RWPE2 (cell line): Measurements from ENCODE around the gene GCG.

ENCODE experiments used
- ATAC-seq: fragments of 200-7000 bp; cut with Tn5 transposase; 3 replicates; pipeline ENCODE4 v1.9.1; 2021; ENCODE audit warnings: low read depth
- DNase-seq: peaks from one replicate; pipeline ENCODE4 v3.0.0-alpha.2; 2020; ENCODE audit warnings: low spot score
- H3K27ac ChIP-seq: fragments of 450-650 bp; 2 replicates; pipeline ENCODE4 v1.5.1; 2017; ENCODE audit warnings: mild to moderate bottlenecking; ENCODE audit not compliant: poor library complexity, severe bottlenecking
- H3K27me3 ChIP-seq: fragments of 250-450 bp; sonication (Bioruptor Pico); 2 replicates; pipeline ENCODE4 v1.5.1; 2021; ENCODE audit warnings: mild to moderate bottlenecking, moderate library complexity; ENCODE audit not compliant: insufficient read depth, poor library complexity, severe bottlenecking
- H3K36me3 ChIP-seq: fragments of 250-450 bp; sonication (Bioruptor Pico); 2 replicates; pipeline ENCODE4 v1.5.1; 2020; ENCODE audit warnings: low read depth, mild to moderate bottlenecking, moderate library complexity
- H3K4me1 ChIP-seq: fragments of 250-450 bp; sonication (Bioruptor Pico); 2 replicates; pipeline ENCODE4 v1.5.1; 2021; ENCODE audit warnings: mild to moderate bottlenecking, moderate library complexity; ENCODE audit not compliant: insufficient read depth, poor library complexity, severe bottlenecking
- H3K4me3 ChIP-seq: fragments of 250-450 bp; sonication (Bioruptor Pico); 2 replicates; pipeline ENCODE4 v1.5.1; 2021; ENCODE audit warnings: mild to moderate bottlenecking, moderate library complexity; ENCODE audit not compliant: severe bottlenecking
- H3K9me3 ChIP-seq: fragments of 250-450 bp; sonication (Bioruptor Pico); 2 replicates; pipeline ENCODE4 v1.5.1; 2021; ENCODE audit warnings: mild to moderate bottlenecking, moderate library complexity; ENCODE audit not compliant: severe bottlenecking
- CTCF ChIP-seq: fragments of 450-650 bp; IDR thresholded peaks from one replicate; pipeline ENCODE4 v1.5.1; 2017; ENCODE audit warnings: mild to moderate bottlenecking, moderate library complexity; ENCODE audit not compliant: poor library complexity, severe bottlenecking

GCG gene

GRCh38 chr2:162159446-162159845 is 7.4 kb upstream of the GCG start:
- Histone ChIP-seq H3K27ac (no peak overlapping the region), H3K4me3 (no peak overlapping the region), H3K36me3 (no peaks in the 10 kb centered on the region), H3K27me3 (no peaks in the 10 kb centered on the region), H3K4me1 (no peaks in the 10 kb centered on the region), H3K9me3 (no peaks in the 10 kb centered on the region)
- DNase-seq (no peak), ATAC-seq (no peak)
- TF ChIP-seq CTCF = no peak

- TF ChIP-seq CTCF = no peak
- Histone ChIP-seq H3K9me3 (no peaks in the 10 kb centered on the region), H3K36me3 (no peaks in the 10 kb centered on the region), H3K4me1 (no peaks in the 10 kb centered on the region), H3K27me3 (no peaks in the 10 kb centered on the region), H3K4me3 (no peak overlapping the region), H3K27ac (no peak overlapping the region)
- no peak for ATAC-seq
- no peak for DNase-seq
Measured at GRCh38 chr2:162156149-162156548, 4.1 kb upstream of the GCG start.

GRCh38 chr2:162155093-162155492 is 3.0 kb upstream of the GCG start:
- ATAC-seq (no peak), DNase-seq (no peak)
- no peak overlapping the region for H3K4me3 ChIP-seq
- H3K9me3 ChIP-seq = no peaks in the 10 kb centered on the region
- TF ChIP-seq CTCF = peak; percentile 24
- no peaks in the 10 kb centered on the region for H3K27me3 ChIP-seq
- H3K36me3 ChIP-seq = no peaks in the 10 kb centered on the region
- H3K4me1 ChIP-seq = no peaks in the 10 kb centered on the region
- no peak overlapping the region for H3K27ac ChIP-seq

- Histone ChIP-seq H3K27ac (no peak overlapping the region), H3K27me3 (no peaks in the 10 kb centered on the region), H3K9me3 (no peaks in the 10 kb centered on the region), H3K4me3 (no peak overlapping the region), H3K36me3 (no peaks in the 10 kb centered on the region), H3K4me1 (no peaks in the 10 kb centered on the region)
- ATAC-seq = peak; percentile 94
- DNase-seq = no peak
- peak; percentile 92 for TF ChIP-seq CTCF
Measured at GRCh38 chr2:162153608-162154224, 1.7 kb upstream of the GCG start.

- ATAC-seq = no peak
- Histone ChIP-seq H3K27ac (no peak overlapping the region), H3K4me1 (peaks cover 4% of the 10 kb centered on the region), H3K36me3 (no peaks in the 10 kb centered on the region), H3K9me3 (no peaks in the 10 kb centered on the region), H3K27me3 (no peaks in the 10 kb centered on the region), H3K4me3 (no peak overlapping the region)
- DNase-seq = no peak
- no peak for TF ChIP-seq CTCF
Measured at GRCh38 chr2:162149940-162150339, 2.1 kb downstream of the GCG start.
